Measurements from ENCODE around the gene BBLN. TPM values are rescaled to one million over a fixed set of nuclear protein-coding genes. Genes with fewer than 3 reads are reported as not detected.

BBLN gene
- total RNA-seq, 1 donor from 2014 or later = 389 TPM

DNA sequence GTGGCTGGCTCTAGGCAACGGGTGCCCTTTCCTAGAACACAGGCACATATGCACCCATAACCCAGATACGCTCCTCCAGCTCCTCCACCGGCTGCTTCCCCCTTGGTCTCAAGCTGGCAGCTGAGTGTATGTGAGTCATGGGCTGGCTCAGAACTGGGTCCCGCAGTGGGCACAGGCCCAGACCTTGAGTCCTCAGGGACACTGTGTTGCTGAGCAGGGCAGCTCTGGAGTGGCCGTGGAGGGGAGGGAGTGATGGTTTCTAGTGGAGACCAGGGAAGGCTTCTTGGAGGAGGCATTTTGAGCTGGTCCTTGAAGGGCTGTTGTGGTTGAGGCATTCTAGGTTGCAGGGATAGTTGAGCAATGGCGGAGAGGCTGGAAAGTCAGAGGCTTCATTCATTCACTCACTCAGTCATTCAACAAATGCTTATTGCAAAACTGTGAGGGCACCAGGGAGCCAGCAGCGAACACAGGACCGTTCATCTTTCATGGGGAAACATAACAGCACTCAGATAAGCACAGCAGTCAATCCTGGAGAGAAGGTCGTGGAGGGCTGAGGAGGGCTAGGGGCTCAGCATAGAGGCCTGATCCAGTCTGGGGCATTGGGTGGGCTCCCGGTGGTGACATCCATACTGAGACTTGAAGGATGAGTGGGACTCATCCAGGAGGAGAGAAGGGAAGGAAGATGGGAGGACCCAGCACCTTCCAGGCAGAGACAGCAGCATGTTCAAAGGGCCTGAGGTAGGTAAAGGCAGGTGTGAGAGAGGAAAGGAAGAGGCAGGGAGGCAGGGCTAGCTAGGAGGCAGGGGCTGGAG is 2.4 kb downstream of the BBLN start:
- no peak overlapping the region for H3K4me3 ChIP-seq
- peaks cover 30 to 38% of the 10 kb centered on the region in 2 donors for H3K36me3 ChIP-seq
- intact Hi-C loops (cut with DNase I) = no loop called here
- peak overlapping the region in 1 of 2 donors; percentile 35 for H3K27ac ChIP-seq
- H3K9me3 ChIP-seq = no peaks in the 10 kb centered on the region
- H3K27me3 ChIP-seq = no peaks in the 10 kb centered on the region
- peak; percentile 37 to 91 for DNase-seq (ENCODE audit: low spot score in 2 of 2)
- peaks cover 0 to 18% of the 10 kb centered on the region in 2 donors for H3K4me1 ChIP-seq
- TF ChIP-seq, protein P1, sequence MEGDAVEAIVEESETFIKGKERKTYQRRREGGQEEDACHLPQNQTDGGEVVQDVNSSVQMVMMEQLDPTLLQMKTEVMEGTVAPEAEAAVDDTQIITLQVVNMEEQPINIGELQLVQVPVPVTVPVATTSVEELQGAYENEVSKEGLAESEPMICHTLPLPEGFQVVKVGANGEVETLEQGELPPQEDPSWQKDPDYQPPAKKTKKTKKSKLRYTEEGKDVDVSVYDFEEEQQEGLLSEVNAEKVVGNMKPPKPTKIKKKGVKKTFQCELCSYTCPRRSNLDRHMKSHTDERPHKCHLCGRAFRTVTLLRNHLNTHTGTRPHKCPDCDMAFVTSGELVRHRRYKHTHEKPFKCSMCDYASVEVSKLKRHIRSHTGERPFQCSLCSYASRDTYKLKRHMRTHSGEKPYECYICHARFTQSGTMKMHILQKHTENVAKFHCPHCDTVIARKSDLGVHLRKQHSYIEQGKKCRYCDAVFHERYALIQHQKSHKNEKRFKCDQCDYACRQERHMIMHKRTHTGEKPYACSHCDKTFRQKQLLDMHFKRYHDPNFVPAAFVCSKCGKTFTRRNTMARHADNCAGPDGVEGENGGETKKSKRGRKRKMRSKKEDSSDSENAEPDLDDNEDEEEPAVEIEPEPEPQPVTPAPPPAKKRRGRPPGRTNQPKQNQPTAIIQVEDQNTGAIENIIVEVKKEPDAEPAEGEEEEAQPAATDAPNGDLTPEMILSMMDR (IDR thresholded peaks at IDR 0.05) = no peak

DNA sequence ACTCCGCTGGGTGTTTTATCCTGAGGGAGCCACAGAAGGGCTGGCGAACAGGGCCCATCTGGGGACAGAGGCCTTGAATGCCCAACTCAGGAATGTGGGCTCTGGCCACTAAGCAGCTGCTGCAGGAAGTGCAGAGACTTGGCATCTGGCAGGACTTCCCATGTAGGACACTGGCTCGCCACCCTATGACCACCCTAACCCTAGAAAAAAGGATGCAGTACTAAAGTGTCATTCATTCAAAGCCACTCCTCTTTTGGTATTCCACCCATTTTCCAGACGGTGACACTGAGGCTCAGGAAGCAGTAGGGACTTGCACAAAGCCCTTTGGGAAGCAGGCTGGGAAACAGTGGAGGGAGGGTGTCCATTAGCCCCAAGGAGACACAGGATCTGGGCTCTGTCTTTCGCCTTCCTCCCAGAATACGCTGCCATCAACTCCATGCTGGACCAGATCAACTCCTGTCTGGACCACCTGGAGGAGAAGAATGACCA is 3.0 kb downstream of the BBLN start:
- no peak for DNase-seq (ENCODE audit: low spot score in 2 of 2)
- no peaks in the 10 kb centered on the region for H3K9me3 ChIP-seq
- H3K4me1 ChIP-seq = peaks cover 0 to 18% of the 10 kb centered on the region in 2 donors
- H3K4me3 ChIP-seq = no peak overlapping the region
- peaks cover 37 to 45% of the 10 kb centered on the region in 2 donors for H3K36me3 ChIP-seq
- H3K27me3 ChIP-seq = no peaks in the 10 kb centered on the region
- TF ChIP-seq, protein P1 (IDR thresholded peaks at IDR 0.05) = no peak
- intact Hi-C loops (cut with DNase I) = no loop called here
- no peak overlapping the region for H3K27ac ChIP-seq

DNA sequence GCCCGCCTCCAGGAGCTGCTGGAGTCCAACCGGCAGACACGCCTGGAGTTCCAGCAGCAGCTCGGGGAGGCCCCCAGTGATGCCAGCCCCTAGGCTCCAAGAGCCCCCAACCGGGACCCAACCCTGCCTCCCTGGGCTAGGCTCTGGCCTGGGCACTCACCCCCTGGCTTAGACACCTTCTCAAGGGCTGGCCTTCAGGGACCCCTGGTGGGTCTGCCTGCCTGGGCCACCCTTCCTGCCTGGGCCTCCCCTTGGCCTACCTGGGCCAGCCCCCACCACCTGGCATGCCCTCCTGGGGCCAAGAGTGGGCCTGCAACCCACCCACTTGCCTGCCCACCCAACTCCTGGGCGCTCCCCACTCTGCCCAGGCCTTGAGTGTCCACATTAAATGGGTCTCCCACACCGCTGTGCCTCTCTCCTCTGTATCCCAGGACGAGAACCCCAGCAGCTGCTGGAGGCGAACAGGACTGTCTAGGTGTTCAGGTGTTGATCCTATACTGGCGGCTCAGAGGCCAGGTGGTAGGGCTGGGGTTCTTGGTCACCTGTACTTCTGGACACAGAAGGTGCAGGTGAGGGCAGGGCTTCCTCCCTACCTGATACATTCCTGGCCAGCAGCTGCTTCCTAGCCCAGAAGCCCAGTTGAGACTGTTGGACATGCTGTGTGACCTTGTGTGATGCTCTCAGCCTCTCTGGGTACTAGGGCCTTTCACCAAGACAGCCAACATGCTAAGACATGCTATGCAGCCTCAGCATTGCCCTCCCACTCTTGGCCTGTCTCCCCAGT is 3.6 kb downstream of the BBLN start:
- Histone ChIP-seq H3K4me1 (peaks cover 0 to 18% of the 10 kb centered on the region in 2 donors), H3K27ac (no peak overlapping the region), H3K4me3 (no peak overlapping the region), H3K36me3 (peaks cover 43 to 51% of the 10 kb centered on the region in 2 donors), H3K9me3 (no peaks in the 10 kb centered on the region), H3K27me3 (no peaks in the 10 kb centered on the region)
- TF ChIP-seq, protein P1 (IDR thresholded peaks at IDR 0.05) = no peak
- intact Hi-C loops (cut with DNase I) = no loop called here
- no peak for DNase-seq (ENCODE audit: low spot score in 2 of 2)

DNA sequence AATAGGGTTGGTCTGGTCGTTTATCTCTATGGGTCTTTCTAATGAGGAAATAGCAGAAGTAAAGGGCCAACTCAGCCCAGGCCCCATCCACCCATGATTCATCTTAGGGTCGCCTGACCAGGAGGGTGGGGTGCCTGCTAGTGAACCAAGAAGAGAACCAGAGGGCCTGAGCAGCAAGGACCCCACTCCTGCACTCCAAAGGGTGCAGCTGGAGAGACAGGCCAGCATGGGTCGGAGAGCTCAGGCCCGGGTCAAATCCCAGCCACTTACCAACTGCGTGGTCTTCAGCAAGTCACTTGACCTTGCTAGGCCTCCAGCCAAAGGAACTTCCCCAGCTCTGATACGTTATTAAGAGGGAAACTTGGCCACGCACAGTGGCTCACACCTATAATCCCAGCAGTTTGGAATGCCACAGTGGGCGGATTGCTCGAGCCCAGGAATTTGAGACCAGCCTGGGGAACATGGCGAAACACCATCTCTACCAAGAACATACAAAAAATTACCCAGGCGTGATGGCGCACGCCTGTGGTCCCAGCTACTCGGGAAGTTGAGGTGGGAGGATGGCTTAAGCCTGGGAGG is 4.3 kb downstream of the BBLN start:
- Histone ChIP-seq H3K27me3 (no peaks in the 10 kb centered on the region), H3K9me3 (no peaks in the 10 kb centered on the region), H3K4me3 (no peak overlapping the region), H3K36me3 (peaks cover 50 to 58% of the 10 kb centered on the region in 2 donors), H3K4me1 (peaks cover 0 to 18% of the 10 kb centered on the region in 2 donors), H3K27ac (no peak overlapping the region)
- intact Hi-C loops (cut with DNase I) = no loop called here
- TF ChIP-seq, protein P1 (IDR thresholded peaks at IDR 0.05) = no peak
- no peak for DNase-seq (ENCODE audit: low spot score in 2 of 2)

DNA sequence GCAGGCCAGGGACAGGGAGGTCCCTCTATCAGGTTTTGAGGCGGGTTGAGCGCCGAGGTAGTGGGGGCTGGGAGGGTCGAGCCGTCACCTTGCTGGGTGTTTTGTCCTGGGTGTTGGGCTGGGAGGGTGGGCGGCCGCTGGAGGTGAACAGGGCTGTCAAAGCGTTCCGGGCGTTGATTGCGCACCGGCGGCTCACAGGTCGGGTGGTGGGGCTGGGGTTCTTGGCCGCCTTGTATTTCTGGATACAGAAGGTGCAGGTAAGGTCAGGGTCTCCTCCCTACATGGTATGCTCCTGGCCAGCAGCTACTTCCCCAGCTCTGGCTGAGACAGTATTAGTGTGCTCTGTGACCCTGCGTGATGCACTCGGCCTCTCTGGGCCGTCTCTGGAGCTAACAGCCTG is 6.1 kb downstream of the BBLN start:
- Histone ChIP-seq H3K4me3 (no peak overlapping the region), H3K36me3 (peaks cover 61 to 74% of the 10 kb centered on the region in 2 donors), H3K9me3 (no peaks in the 10 kb centered on the region), H3K4me1 (peaks cover 0 to 12% of the 10 kb centered on the region in 2 donors), H3K27ac (no peak overlapping the region), H3K27me3 (no peaks in the 10 kb centered on the region)
- TF ChIP-seq, protein P1 (IDR thresholded peaks at IDR 0.05) = no peak
- no peak for DNase-seq (ENCODE audit: low spot score in 2 of 2)
- intact Hi-C loops (cut with DNase I) = no loop called here
